NCI-H2227 (cell line): ENCODE results near the gene ZNF628.
"Not testable (repeated sequence)": the region's sequence is repeated elsewhere in the genome, so short reads cannot be mapped to it uniquely, and the experiment has no call there.

Experiments used
- DNase-seq: peaks from one replicate; lab custom pipeline; 2025; ENCODE audit not compliant: unreplicated experiment; lab: John Stamatoyannopoulos, UW

ZNF628 gene

GRCh38 chr19:55476100-55476775 is at the start of gene ZNF628:
TSS of gene ZNF628 (plus strand) at chr19:55476617. CDS start at chr19:55479911, 3,294 bp downstream.
- peak; percentile 100 for DNase-seq

DNA sequence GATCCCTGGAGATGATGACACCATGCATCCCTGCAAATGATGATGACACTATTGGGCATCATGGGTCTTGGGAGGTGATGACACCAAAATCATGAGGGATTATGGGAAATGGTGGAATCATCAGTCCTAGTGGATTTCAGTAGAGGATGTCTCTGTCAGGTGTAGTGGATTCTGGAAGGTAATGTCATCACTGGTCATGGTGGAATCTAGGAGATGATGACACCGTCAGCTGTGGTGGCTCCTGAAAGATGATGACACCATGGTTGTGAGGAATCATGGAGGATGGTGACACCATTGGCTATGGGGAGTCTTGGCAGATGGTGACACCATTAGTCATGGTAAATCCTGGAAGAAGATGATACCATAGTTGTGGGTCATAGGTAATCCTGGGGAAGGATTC is 45.2 kb upstream of the ZNF628 start:
- no peak for DNase-seq

DNA sequence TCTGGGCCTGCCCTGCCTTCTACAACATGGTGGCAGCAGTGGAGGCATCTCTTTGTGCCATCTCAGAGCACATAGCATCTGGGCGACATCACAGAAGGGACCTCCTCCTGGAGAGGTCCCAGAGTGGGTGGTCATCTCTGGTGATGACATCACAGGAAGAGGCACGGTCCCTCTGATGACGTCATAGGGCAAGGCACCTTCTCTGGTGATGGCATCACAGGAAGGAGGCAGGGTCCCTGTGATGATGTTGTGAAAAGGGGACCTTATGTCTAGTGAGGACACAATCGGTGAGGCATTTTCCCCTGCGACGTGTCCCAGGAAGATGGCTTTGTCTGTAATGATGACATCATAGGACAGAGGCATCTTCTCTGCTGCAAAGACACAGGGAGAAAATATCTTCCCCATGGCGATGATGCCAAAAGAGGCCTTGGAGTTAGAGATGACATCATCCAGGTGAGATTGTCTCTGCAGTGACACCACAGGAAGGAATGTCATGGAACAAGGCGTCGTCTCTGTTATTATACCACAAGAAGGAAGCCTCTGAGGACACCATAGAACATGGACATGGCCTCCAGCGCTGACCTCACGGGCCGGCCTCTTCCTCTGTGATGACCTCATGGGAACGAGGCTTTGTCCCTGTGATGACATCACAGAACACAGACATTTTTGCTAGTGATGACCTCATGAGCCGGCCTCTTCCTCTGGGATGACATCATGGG is 44.0 kb upstream of the ZNF628 start:
- DNase-seq: no peak

GRCh38 chr19:55433292-55433691 is 43.1 kb upstream of the ZNF628 start:
- no peak for DNase-seq

GRCh38 chr19:55434356-55434919 is 42.0 kb upstream of the ZNF628 start:
- DNase-seq: no peak

GRCh38 chr19:55435020-55435419 is 41.4 kb upstream of the ZNF628 start:
- no peak for DNase-seq

GRCh38 chr19:55436847-55437246 is 39.6 kb upstream of the ZNF628 start:
- DNase-seq: no peak

- DNase-seq: peak; percentile 45
These were observed 39.0 kb upstream of the ZNF628 start for GRCh38 chr19:55437410-55437809.

GRCh38 chr19:55439052-55439451 is 37.4 kb upstream of the ZNF628 start:
- DNase-seq: no peak

- DNase-seq: peak; percentile 65
These were observed 35.9 kb upstream of the ZNF628 start for GRCh38 chr19:55440411-55441105.

GRCh38 chr19:55441319-55441691 is 35.1 kb upstream of the ZNF628 start:
- peak; percentile 61 for DNase-seq

GRCh38 chr19:55441692-55442321 is 34.6 kb upstream of the ZNF628 start:
- DNase-seq: peak; percentile 85

DNA sequence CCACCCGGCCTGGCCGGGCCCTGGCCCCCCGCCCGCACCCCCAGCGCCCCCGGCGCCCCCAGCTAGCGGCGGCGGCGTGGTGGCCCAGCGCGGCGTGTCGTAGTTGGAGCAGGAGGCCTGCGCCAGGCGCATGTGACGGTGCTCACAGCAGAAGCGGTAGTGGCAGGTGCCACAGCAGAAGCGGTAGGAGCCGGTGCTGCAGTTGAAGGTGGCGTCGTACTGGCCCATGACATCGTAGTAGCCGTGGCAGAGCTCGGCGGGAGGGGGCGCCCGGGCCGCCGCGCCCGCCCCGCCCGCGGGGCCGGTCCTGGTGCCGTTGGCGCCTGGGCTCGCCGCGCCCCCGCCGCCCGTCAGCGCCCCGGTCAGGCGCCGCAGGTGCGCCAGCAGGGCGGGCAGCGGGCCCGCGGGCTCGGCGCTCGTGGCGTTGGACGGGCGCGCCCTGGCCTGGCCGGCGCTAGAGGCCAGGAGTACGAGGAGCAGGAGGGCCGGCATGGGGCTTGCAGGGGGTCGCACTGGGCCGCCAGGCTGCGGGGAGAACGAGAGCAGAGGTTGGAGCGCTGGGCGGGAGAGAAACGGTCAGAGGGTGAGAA is 34.0 kb upstream of the ZNF628 start:
- DNase-seq: peak; percentile 73

- peak; percentile 88 for DNase-seq
These were observed 33.2 kb upstream of the ZNF628 start, which contains the start of gene SHISA7 for GRCh38 chr19:55443045-55443823. TSS of gene SHISA7 (minus strand) at chr19:55443300. CDS start at chr19:55442863, 437 bp downstream.

DNA sequence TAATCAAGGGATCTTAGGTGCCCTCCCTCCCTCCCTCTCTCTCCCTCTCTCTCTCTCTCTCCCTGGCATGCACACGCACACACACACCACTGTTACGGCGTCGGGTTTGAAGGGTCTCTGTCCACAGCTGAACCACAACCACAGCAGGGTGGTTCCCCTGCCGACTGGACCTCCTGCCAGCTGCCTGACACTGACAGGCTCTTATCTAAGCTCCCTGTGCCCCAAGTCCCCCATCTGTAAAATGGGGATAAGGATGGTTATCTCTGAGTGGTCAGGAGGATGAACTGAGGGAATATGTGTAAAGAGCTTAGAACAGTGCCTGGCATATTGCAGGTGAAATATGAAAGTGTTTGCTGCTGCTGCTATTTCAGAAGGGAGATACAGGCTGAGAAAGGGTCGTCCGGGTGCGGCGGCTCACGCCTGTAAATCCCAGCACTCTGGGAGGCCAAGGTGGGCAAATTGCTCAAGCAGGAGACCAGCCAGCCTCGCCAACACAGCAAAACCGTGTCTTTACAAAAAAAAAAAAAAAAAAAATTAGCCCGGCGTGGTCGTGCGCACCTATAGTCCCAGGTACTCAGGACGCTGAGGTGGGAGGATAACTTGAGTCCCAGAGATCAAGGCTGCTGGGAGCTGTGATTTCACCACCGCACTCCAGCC is 32.5 kb upstream of the ZNF628 start:
- DNase-seq: no peak

DNA sequence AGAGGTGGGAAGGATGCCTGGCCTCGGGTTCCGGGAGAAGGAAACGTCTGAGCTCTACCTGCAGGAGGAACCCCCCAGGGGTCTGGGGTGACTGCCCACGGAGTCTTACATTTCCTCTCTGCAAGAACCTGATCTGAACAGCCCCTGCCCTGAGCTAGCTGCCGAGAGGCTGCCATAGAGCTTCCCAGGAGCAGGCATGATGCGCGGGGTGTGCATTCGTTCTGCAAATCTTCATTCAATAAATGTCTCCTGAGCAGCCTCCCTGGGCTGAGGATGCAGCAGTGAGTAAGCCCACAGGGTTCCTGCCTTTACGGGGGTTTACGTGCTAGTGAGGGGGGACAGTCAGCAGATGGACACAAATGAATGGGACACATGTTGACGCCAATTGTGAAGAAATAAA is 31.8 kb upstream of the ZNF628 start:
- no peak for DNase-seq

DNA sequence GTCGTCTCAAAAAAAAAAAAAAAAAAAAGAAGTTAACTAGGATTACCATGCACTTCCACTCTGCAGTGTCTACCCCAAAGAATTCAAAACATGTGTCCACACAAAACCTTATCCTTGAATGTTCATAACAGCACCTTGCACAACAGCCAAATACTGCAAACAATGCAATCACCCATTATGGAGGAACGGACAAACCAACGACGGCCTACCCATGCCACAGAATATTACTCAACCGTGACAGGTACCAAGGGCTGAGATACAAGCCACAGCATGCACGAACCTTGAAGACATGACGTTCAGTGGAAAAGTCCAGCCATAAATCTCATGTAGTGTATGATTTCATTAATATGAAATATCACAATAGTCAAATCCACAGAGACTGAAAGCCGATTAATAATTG is 30.4 kb upstream of the ZNF628 start:
- DNase-seq: no peak

GRCh38 chr19:55447421-55448174 is 28.8 kb upstream of the ZNF628 start:
- peak; percentile 81 for DNase-seq

DNA sequence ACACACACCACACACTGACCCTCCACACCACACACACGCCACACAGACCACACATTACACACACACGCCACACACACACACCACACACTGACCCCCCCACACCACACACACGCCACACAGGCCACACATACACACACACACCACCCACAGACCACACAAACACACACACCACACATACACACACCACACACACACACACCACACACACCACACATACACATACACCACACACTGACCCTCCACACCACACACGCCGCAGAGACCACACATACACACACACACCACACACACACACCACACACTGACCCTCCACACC is 28.3 kb upstream of the ZNF628 start:
- not testable (repeated sequence) for DNase-seq
